ENCODE measurements around the gene FUT8. TPM values are rescaled to one million over a fixed set of nuclear protein-coding genes. Genes with fewer than 3 reads are reported as not detected.

FUT8 gene
- total RNA-seq, 1 experiment from 2014 or later: 42.3 TPM

GRCh38 chr14:65472189-65472588 lies 59.7 kb downstream of the FUT8 start:
- no TSS peak for BruUV-seq (replicated peaks)
- H3K27me3 ChIP-seq (ENCODE audit: insufficient read depth, low read length): no peaks in the 10 kb centered on the region
- H4K20me1 ChIP-seq (ENCODE audit: insufficient read depth): no peaks in the 10 kb centered on the region
- ChIA-PET CTCF (no interaction called here), RAD21 (ENCODE audit: low non-redundant PET in 1 of 2, low total read pairs in 2 of 2, uncharacterized antibody in 2 of 2, unreplicated experiment in 2 of 2) (no interaction called here), POLR2A (no interaction called here)
- intact Hi-C loops (cut with micrococcal nuclease): no loop called here
- no peak overlapping the region for H3K4me3 ChIP-seq (replicated peaks in 1 of 2; ENCODE audit: low read depth in 1 of 2, low read length in 2 of 2)
- H3K27ac ChIP-seq (ENCODE audit: low read depth, low read length): no peak overlapping the region
- H3K79me2 ChIP-seq (ENCODE audit: insufficient read depth, low read length): no peaks in the 10 kb centered on the region
- no peak for ATAC-seq
- H3K9me3 ChIP-seq (ENCODE audit: control insufficient read depth in 1 of 2, insufficient read depth in 1 of 2, low read depth in 1 of 2, low read length in 2 of 2): no peaks in the 10 kb centered on the region
- H3K9me2 ChIP-seq (ENCODE audit: insufficient read depth): no peaks in the 10 kb centered on the region
- H3K4me2 ChIP-seq (ENCODE audit: low read length): no peak overlapping the region
- no peaks in the 10 kb centered on the region for H3K36me3 ChIP-seq (ENCODE audit: control insufficient read depth in 1 of 2, insufficient read depth in 2 of 2, low read length in 2 of 2)
- peaks cover 4 to 10% of the 10 kb centered on the region in 2 experiments; a peak in 2 of 4 replicates for H3K4me1 ChIP-seq (ENCODE audit: control insufficient read depth in 1 of 2, insufficient read depth in 2 of 2, low read length in 2 of 2)
- no peak for DNase-seq (ENCODE audit: low read depth, low spot score)
- no peak overlapping the region for H2AFZ ChIP-seq (ENCODE audit: low read depth, low read length, poor library complexity, severe bottlenecking)
- TF ChIP-seq ZNF274 (IDR thresholded peaks at IDR 0.05; ENCODE audit: low read depth, low read length): no peak
- TF ChIP-seq ELF1 (IDR thresholded peaks at IDR 0.05; ENCODE audit: borderline replicate concordance, low read depth): no peak
- no peak for TF ChIP-seq POLR2A (IDR thresholded peaks at IDR 0.05; ENCODE audit: borderline replicate concordance, extremely low read depth, insufficient read depth, insufficient read length)
- no peak for TF ChIP-seq FOSL1 (IDR thresholded peaks at IDR 0.05; ENCODE audit: low read depth)
- no peak for TF ChIP-seq SIN3A (IDR thresholded peaks at IDR 0.05; ENCODE audit: low read depth)
- TF ChIP-seq SRF (IDR thresholded peaks at IDR 0.05; ENCODE audit: low read depth): no peak
- no peak for TF ChIP-seq YY1 (IDR thresholded peaks at IDR 0.05; ENCODE audit: extremely low read depth, insufficient replicate concordance, low read depth, low read length)
- no peak for TF ChIP-seq POLR2AphosphoS5 (IDR thresholded peaks at IDR 0.05; ENCODE audit: low read depth, low read length)
- TF ChIP-seq MAX (IDR thresholded peaks at IDR 0.05): no peak
- no peak for TF ChIP-seq CBX3 (IDR thresholded peaks at IDR 0.05; ENCODE audit: low read depth)
- no peak for TF ChIP-seq REST (IDR thresholded peaks at IDR 0.05; ENCODE audit: low read depth)
- no peak for TF ChIP-seq EZH2 (IDR thresholded peaks at IDR 0.05)
- TF ChIP-seq CEBPB (IDR thresholded peaks at IDR 0.05; ENCODE audit: low read depth): no peak
- no peak for TF ChIP-seq JUND (IDR thresholded peaks at IDR 0.05)
- no peak for TF ChIP-seq ATF3 (IDR thresholded peaks at IDR 0.05)
- no peak for TF ChIP-seq CTCF (IDR thresholded peaks at IDR 0.05 in 2 of 3, conservative IDR thresholded peaks at IDR 0.05 in 1 of 3; ENCODE audit: borderline replicate concordance in 1 of 3, insufficient read depth in 1 of 3, low read depth in 2 of 3, low read length in 2 of 3)
- H3K9ac ChIP-seq (ENCODE audit: low read length): no peak overlapping the region

All from HCT116 (cell line).